ENCODE measurements around the gene UCMA. TPM values are rescaled to one million over a fixed set of nuclear protein-coding genes. Genes with fewer than 3 reads are reported as not detected.

Gene UCMA
- total RNA-seq, 1 experiment from 2014 or later = 1.0 TPM

DNA sequence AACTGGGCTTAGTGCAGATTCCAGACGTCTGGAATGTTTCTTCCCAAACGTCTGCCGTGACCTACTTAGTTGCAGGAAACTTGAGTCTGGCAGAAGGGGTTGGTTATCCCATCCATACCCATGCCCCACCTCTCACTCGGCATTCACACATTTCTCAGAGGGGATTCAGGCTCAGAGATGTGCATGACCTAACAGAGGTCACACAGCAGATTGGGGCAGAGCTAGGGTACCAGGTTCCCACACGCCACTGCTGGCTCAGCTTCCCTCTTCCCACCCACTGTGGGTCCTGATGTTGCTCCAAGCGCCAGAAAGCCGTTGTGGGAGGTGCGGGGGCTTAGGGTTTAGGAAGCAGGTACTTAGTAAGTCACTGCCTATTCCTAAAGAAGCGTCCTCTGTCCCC lies 3.0 kb downstream of the UCMA start:
- no peaks in the 10 kb centered on the region for H3K27me3 Mint-ChIP-seq (ENCODE audit: low read depth)
- DNase-seq (ENCODE audit: low spot score) = no peak
- H3K4me1 Mint-ChIP-seq = peaks cover 34% of the 10 kb centered on the region
- H3K4me3 Mint-ChIP-seq = no peak overlapping the region
- no peak for ATAC-seq
- ChIA-PET CTCF (no interaction called here), POLR2A (no interaction called here)
- no peak overlapping the region for H3K27ac Mint-ChIP-seq
- no peaks in the 10 kb centered on the region for H3K9me3 Mint-ChIP-seq
- TF ChIP-seq RORB (CRISPR knock-in tag; IDR thresholded peaks at IDR 0.05) = no peak
- no peak for TF ChIP-seq RELA (CRISPR knock-in tag; IDR thresholded peaks at IDR 0.05; ENCODE audit: borderline replicate concordance)
- TF ChIP-seq ZNF671 (CRISPR knock-in tag; IDR thresholded peaks at IDR 0.05) = no peak
- no peaks in the 10 kb centered on the region for H3K36me3 Mint-ChIP-seq

- H3K27me3 Mint-ChIP-seq (ENCODE audit: low read depth) = no peaks in the 10 kb centered on the region
- H3K36me3 Mint-ChIP-seq = no peaks in the 10 kb centered on the region
- DNase-seq (ENCODE audit: low spot score) (no peak), ATAC-seq (no peak)
- ChIA-PET CTCF (interaction anchor here (1.5 kb wide), 1 partner anchor 309 kb away, joined by 3 read pairs; no protein-coding TSS in a partner anchor), POLR2A (no interaction called here)
- no peak overlapping the region for H3K4me3 Mint-ChIP-seq
- peaks cover 13% of the 10 kb centered on the region for H3K4me1 Mint-ChIP-seq
- TF ChIP-seq GRHL2 (CRISPR knock-in tag; IDR thresholded peaks at IDR 0.05; ENCODE audit: insufficient replicate concordance, severe bottlenecking) = no peak
- TF ChIP-seq PRDM15 (CRISPR knock-in tag; IDR thresholded peaks at IDR 0.05) = no peak
- no peak for TF ChIP-seq ZNF416 (CRISPR knock-in tag; IDR thresholded peaks at IDR 0.05)
- TF ChIP-seq TCF7 (CRISPR knock-in tag; IDR thresholded peaks at IDR 0.05; ENCODE audit: low read depth) = no peak
- TF ChIP-seq ZNF396 (CRISPR knock-in tag; IDR thresholded peaks at IDR 0.05; ENCODE audit: borderline replicate concordance) = no peak
- TF ChIP-seq GTF2I (CRISPR knock-in tag; conservative IDR thresholded peaks at IDR 0.05) = no peak
- no peak for TF ChIP-seq ZMAT4 (CRISPR knock-in tag; IDR thresholded peaks at IDR 0.05)
- TF ChIP-seq ZNF232 (CRISPR knock-in tag; IDR thresholded peaks at IDR 0.05) = no peak
- no peak for TF ChIP-seq ETV6 (CRISPR knock-in tag; IDR thresholded peaks at IDR 0.05)
- no peak for TF ChIP-seq TEAD4 (CRISPR knock-in tag; IDR thresholded peaks at IDR 0.05)
- TF ChIP-seq TEAD1 (CRISPR knock-in tag; IDR thresholded peaks at IDR 0.05) = no peak
- no peaks in the 10 kb centered on the region for H3K9me3 Mint-ChIP-seq
- H3K27ac Mint-ChIP-seq = no peak overlapping the region
These were observed 7.1 kb downstream of the UCMA start for GRCh38 chr10:13227031-13227430.

- Mint-ChIP-seq H3K27me3 (ENCODE audit: low read depth) (no peaks in the 10 kb centered on the region), H3K4me1 (peaks cover 13% of the 10 kb centered on the region), H3K4me3 (no peak overlapping the region), H3K27ac (no peak overlapping the region), H3K9me3 (no peaks in the 10 kb centered on the region), H3K36me3 (no peaks in the 10 kb centered on the region)
- ATAC-seq (no peak), DNase-seq (ENCODE audit: low spot score) (no peak)
- ChIA-PET POLR2A (interaction anchor here (0.7 kb wide), 2 partner anchors 181 to 1967 kb away, joined by 3 to 5 read pairs; no protein-coding TSS in a partner anchor), CTCF (interaction anchor here (1.4 to 1.5 kb wide), 3 partner anchors 64 to 311 kb away, joined by 3 to 5 read pairs (median 4); partner anchors contain the start of gene MCM10)
- no peak for TF ChIP-seq ATF6 (CRISPR knock-in tag; IDR thresholded peaks at IDR 0.05)
- TF ChIP-seq ATF2 (CRISPR knock-in tag; IDR thresholded peaks at IDR 0.05; ENCODE audit: borderline replicate concordance, low read depth) = no peak
- TF ChIP-seq IRF1 (CRISPR knock-in tag; IDR thresholded peaks at IDR 0.05) = no peak
- TF ChIP-seq TEAD4 (CRISPR knock-in tag; IDR thresholded peaks at IDR 0.05) = no peak
- TF ChIP-seq, protein P1, sequence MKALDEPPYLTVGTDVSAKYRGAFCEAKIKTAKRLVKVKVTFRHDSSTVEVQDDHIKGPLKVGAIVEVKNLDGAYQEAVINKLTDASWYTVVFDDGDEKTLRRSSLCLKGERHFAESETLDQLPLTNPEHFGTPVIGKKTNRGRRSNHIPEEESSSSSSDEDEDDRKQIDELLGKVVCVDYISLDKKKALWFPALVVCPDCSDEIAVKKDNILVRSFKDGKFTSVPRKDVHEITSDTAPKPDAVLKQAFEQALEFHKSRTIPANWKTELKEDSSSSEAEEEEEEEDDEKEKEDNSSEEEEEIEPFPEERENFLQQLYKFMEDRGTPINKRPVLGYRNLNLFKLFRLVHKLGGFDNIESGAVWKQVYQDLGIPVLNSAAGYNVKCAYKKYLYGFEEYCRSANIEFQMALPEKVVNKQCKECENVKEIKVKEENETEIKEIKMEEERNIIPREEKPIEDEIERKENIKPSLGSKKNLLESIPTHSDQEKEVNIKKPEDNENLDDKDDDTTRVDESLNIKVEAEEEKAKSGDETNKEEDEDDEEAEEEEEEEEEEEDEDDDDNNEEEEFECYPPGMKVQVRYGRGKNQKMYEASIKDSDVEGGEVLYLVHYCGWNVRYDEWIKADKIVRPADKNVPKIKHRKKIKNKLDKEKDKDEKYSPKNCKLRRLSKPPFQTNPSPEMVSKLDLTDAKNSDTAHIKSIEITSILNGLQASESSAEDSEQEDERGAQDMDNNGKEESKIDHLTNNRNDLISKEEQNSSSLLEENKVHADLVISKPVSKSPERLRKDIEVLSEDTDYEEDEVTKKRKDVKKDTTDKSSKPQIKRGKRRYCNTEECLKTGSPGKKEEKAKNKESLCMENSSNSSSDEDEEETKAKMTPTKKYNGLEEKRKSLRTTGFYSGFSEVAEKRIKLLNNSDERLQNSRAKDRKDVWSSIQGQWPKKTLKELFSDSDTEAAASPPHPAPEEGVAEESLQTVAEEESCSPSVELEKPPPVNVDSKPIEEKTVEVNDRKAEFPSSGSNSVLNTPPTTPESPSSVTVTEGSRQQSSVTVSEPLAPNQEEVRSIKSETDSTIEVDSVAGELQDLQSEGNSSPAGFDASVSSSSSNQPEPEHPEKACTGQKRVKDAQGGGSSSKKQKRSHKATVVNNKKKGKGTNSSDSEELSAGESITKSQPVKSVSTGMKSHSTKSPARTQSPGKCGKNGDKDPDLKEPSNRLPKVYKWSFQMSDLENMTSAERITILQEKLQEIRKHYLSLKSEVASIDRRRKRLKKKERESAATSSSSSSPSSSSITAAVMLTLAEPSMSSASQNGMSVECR (CRISPR knock-in tag; IDR thresholded peaks at IDR 0.05; ENCODE audit: borderline replicate concordance) = no peak
These were observed 8.6 kb downstream of the UCMA start for GRCh38 chr10:13225601-13226000.
